ENCODE results near the gene ACAT2. TPM values are rescaled to one million over a fixed set of nuclear protein-coding genes. Genes with fewer than 3 reads are reported as not detected.

ACAT2 gene
- total RNA-seq, 1 donor from 2014 or later, result 92.5 TPM

DNA sequence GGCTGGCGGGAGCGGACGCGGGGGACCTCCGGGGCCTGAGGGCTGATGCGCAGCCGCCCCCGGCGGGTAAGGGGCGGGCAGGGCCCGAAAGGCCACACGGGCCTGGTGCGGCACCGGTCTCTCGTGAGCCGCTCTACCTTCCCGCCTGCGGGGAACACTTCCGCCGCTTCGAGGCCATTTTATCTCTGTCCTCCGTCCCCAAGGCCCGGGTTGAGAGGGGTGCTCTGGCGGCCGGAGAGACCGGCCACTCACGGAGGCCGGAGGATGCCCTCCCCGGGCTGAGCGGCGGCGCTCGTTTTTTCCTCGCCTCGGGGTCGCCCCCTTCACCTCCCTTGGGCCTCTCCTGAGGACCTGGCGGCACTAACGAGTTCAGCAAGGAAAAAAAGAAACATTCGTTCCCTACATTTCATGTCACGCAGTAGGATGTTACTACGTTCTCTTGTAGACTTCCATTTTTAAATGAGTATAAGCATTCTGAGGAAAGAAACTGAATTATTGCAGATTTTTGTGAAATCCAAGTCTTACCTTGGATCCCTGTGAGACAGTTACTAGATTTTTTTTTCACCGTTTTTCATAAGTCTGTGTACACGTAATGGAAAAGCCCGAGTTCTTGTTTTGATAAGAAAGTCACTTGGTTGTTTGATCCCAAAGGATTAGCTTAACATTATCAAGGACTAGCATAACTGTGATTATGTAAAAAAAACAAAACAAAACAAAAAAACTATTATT, 34.0 kb upstream of the ACAT2 start:
- Histone ChIP-seq H3K79me2 (ENCODE audit: low read depth) (peaks cover 94% of the 10 kb centered on the region), H3K4me2 (peak overlapping the region; percentile 89), H3K27me3 (no peaks in the 10 kb centered on the region), H3F3A (ENCODE audit: low read depth) (peaks cover 30% of the 10 kb centered on the region), H3K4me3 (peak overlapping the region; percentile 97), H3K9me3 (ENCODE audit: low read depth) (no peaks in the 10 kb centered on the region), H4K20me1 (ENCODE audit: low read depth) (peaks cover 48% of the 10 kb centered on the region), H3K36me3 (no peaks in the 10 kb centered on the region), H3K27ac (peak overlapping the region; percentile 99), H3K4me1 (peaks cover 26% of the 10 kb centered on the region), H3K9ac (peak overlapping the region; percentile 99), H2AFZ (replicated peaks) (no peak overlapping the region)
- peak overlapping the region; percentile 93 for H3K27ac Mint-ChIP-seq
- peaks cover 22% of the 10 kb centered on the region for H3K36me3 Mint-ChIP-seq
- TF ChIP-seq EZH2 (IDR thresholded peaks at IDR 0.05) (no peak), EZH2phosphoT487 (IDR thresholded peaks at IDR 0.05) (no peak), CTCF (IDR thresholded peaks at IDR 0.05) (no peak)
- H3K27me3 Mint-ChIP-seq (ENCODE audit: insufficient read depth, low read depth), result peaks cover 3% of the 10 kb centered on the region
- peak overlapping the region; percentile 93 for H3K4me3 Mint-ChIP-seq
- DNase-seq (ENCODE audit: low spot score), result no peak
- peaks cover 2% of the 10 kb centered on the region for H3K9me3 Mint-ChIP-seq
- H3K4me1 Mint-ChIP-seq, result peaks cover 28% of the 10 kb centered on the region

GRCh38 chr6:159728531-159728964, 33.3 kb upstream of the ACAT2 start:
- H3F3A ChIP-seq (ENCODE audit: low read depth), result peaks cover 26% of the 10 kb centered on the region
- DNase-seq (ENCODE audit: low spot score), result no peak
- H3K36me3 ChIP-seq, result no peaks in the 10 kb centered on the region
- peaks cover 3% of the 10 kb centered on the region for H3K27me3 Mint-ChIP-seq (ENCODE audit: insufficient read depth, low read depth)
- H3K36me3 Mint-ChIP-seq, result peaks cover 18% of the 10 kb centered on the region
- TF ChIP-seq EZH2phosphoT487 (IDR thresholded peaks at IDR 0.05) (no peak), EZH2 (IDR thresholded peaks at IDR 0.05) (no peak), CTCF (IDR thresholded peaks at IDR 0.05) (no peak)
- peak overlapping the region; percentile 93 for H3K27ac Mint-ChIP-seq
- H3K4me1 Mint-ChIP-seq, result peaks cover 28% of the 10 kb centered on the region
- H3K9me3 ChIP-seq (ENCODE audit: low read depth), result no peaks in the 10 kb centered on the region
- peak overlapping the region; percentile 97 for H3K4me3 ChIP-seq
- peaks cover 3% of the 10 kb centered on the region for H3K9me3 Mint-ChIP-seq
- H3K9ac ChIP-seq, result peak overlapping the region; percentile 99
- peaks cover 94% of the 10 kb centered on the region for H3K79me2 ChIP-seq (ENCODE audit: low read depth)
- peak overlapping the region; percentile 89 for H3K4me2 ChIP-seq
- H3K27me3 ChIP-seq, result no peaks in the 10 kb centered on the region
- H3K4me1 ChIP-seq, result peaks cover 26% of the 10 kb centered on the region
- H3K4me3 Mint-ChIP-seq, result peak overlapping the region; percentile 93
- peaks cover 55% of the 10 kb centered on the region for H4K20me1 ChIP-seq (ENCODE audit: low read depth)
- H3K27ac ChIP-seq, result peak overlapping the region; percentile 99
- no peak overlapping the region for H2AFZ ChIP-seq (replicated peaks)

DNA sequence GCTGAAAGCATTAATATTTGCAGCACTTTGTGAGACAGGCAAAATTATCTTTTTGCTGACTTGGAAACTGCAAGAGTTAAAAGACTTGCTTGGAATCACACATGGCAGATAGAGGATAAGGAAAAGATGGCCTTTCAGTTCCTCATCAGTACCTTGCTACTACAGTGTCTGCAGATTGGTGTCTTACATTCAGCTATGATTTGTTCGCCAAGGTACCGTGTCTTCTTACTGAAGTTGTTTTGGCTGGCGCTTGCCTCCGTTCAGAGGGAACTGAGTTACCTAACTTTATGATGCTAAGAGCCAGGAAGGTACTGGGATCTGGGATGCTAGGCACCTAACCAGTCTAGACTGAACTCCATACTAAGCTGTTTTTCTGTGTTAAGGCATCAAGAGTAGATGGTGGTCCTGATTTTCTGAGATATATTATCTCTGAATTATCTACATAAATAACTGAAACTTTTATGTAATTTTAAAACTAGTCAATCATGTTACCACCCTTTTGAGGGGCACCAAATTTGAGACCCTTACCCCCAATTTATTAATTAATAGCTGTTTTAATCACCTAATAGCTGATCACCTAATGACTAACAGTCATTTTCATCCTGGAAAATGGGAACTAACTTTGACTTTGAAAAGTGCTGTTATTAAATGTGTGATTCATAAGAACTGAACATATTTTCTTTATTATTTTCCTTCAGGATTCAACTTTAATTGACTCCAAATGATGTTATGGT, 32.1 kb upstream of the ACAT2 start:
- Mint-ChIP-seq H3K27ac (no peak overlapping the region), H3K27me3 (ENCODE audit: insufficient read depth, low read depth) (peaks cover 3% of the 10 kb centered on the region), H3K4me3 (peak overlapping the region; percentile 93), H3K36me3 (peaks cover 16% of the 10 kb centered on the region), H3K9me3 (peaks cover 3% of the 10 kb centered on the region), H3K4me1 (peaks cover 28% of the 10 kb centered on the region)
- no peak overlapping the region for H2AFZ ChIP-seq (replicated peaks)
- TF ChIP-seq CTCF (IDR thresholded peaks at IDR 0.05) (no peak), EZH2phosphoT487 (IDR thresholded peaks at IDR 0.05) (no peak), EZH2 (IDR thresholded peaks at IDR 0.05) (no peak)
- H4K20me1 ChIP-seq (ENCODE audit: low read depth), result peaks cover 67% of the 10 kb centered on the region
- no peaks in the 10 kb centered on the region for H3K27me3 ChIP-seq
- H3K4me3 ChIP-seq, result peak overlapping the region; percentile 97
- peaks cover 94% of the 10 kb centered on the region for H3K79me2 ChIP-seq (ENCODE audit: low read depth)
- peaks cover 24% of the 10 kb centered on the region for H3F3A ChIP-seq (ENCODE audit: low read depth)
- H3K36me3 ChIP-seq, result no peaks in the 10 kb centered on the region
- peaks cover 26% of the 10 kb centered on the region for H3K4me1 ChIP-seq
- H3K27ac ChIP-seq, result no peak overlapping the region
- H3K4me2 ChIP-seq, result peak overlapping the region; percentile 89
- peak overlapping the region; percentile 99 for H3K9ac ChIP-seq
- H3K9me3 ChIP-seq (ENCODE audit: low read depth), result no peaks in the 10 kb centered on the region
- DNase-seq (ENCODE audit: low spot score), result peak; percentile 19
